ENCODE results near the gene CAMKMT.

Gene CAMKMT

GRCh38 chr2:44398243-44398897, 36.6 kb downstream of the CAMKMT start:
- Histone ChIP-seq H3K27ac (no peak overlapping the region), H3K4me3 (peak overlapping the region; percentile 9)
- no peak for DNase-seq (ENCODE audit: low spot score)
- no peak for TF ChIP-seq CTCF (IDR thresholded peaks at IDR 0.05)

GRCh38 chr2:44420725-44421124, 59.0 kb downstream of the CAMKMT start:
- TF ChIP-seq CTCF (IDR thresholded peaks at IDR 0.05): no peak
- no peak for DNase-seq (ENCODE audit: low spot score)
- no peak overlapping the region for H3K4me3 ChIP-seq

GRCh38 chr2:44424211-44424610, 62.5 kb downstream of the CAMKMT start:
- H3K4me3 ChIP-seq: no peak overlapping the region
- TF ChIP-seq CTCF (IDR thresholded peaks at IDR 0.05): no peak
- no peak overlapping the region for H3K27ac ChIP-seq
- DNase-seq (ENCODE audit: low spot score): no peak

More at GRCh38 chr2:44420725-44421124, 59.0 kb downstream of the CAMKMT start:
- H3K27ac ChIP-seq: no peak overlapping the region

DNA sequence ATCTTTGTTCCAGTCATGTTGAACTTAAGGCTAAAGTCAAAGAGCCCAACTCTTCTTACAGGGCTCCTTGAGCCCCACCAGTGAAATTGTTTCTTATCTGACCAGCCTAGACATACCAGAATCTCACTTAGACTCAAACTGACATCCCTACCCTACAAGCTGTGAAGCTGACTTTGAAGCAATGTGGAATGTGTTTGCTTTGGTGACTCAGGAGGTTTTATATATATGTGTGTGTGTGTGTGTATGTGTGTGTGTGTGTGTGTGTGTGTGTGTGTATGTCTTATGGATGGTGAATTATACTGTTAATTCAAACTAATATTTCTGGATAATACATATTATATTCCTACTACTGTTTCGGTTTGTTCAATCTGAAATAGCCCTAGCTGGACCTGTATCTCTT, 67.3 kb downstream of the CAMKMT start:
- TF ChIP-seq CTCF (IDR thresholded peaks at IDR 0.05): no peak
- H3K4me3 ChIP-seq: no peak overlapping the region
- DNase-seq (ENCODE audit: low spot score): no peak
- no peak overlapping the region for H3K27ac ChIP-seq

- no peak overlapping the region for H3K27ac ChIP-seq
- no peak for DNase-seq (ENCODE audit: low spot score)
- H3K4me3 ChIP-seq: no peak overlapping the region
- TF ChIP-seq CTCF (IDR thresholded peaks at IDR 0.05): no peak
Measured at GRCh38 chr2:44430342-44430741, 68.6 kb downstream of the CAMKMT start.

GRCh38 chr2:44433895-44434294, 72.1 kb downstream of the CAMKMT start:
- no peak overlapping the region for H3K27ac ChIP-seq
- TF ChIP-seq CTCF (IDR thresholded peaks at IDR 0.05): no peak
- DNase-seq (ENCODE audit: low spot score): no peak
- H3K4me3 ChIP-seq: no peak overlapping the region

DNA sequence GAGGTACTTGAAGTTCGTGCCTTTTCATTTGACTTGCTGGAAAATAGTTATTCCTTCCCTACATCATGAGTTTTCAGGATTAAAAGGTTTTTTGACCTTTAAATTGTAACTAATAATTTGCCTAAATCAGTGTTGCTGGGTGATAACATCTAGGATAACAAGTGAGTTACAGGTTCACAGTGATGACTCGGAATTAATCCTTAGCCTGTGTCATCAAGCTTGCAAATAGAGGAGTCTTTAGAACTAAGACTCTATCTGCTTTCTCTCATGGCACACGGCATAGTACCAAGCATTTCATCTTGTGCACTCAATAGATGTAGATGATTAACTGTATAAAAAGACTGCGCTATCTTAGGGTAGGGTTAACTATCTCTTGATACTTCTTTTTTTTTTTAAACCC, 79.5 kb downstream of the CAMKMT start:
- no peak overlapping the region for H3K27ac ChIP-seq
- no peak for DNase-seq (ENCODE audit: low spot score)
- no peak for TF ChIP-seq CTCF (IDR thresholded peaks at IDR 0.05)
- H3K4me3 ChIP-seq: no peak overlapping the region
